Measurements from ENCODE around the gene GJA3.

DNA sequence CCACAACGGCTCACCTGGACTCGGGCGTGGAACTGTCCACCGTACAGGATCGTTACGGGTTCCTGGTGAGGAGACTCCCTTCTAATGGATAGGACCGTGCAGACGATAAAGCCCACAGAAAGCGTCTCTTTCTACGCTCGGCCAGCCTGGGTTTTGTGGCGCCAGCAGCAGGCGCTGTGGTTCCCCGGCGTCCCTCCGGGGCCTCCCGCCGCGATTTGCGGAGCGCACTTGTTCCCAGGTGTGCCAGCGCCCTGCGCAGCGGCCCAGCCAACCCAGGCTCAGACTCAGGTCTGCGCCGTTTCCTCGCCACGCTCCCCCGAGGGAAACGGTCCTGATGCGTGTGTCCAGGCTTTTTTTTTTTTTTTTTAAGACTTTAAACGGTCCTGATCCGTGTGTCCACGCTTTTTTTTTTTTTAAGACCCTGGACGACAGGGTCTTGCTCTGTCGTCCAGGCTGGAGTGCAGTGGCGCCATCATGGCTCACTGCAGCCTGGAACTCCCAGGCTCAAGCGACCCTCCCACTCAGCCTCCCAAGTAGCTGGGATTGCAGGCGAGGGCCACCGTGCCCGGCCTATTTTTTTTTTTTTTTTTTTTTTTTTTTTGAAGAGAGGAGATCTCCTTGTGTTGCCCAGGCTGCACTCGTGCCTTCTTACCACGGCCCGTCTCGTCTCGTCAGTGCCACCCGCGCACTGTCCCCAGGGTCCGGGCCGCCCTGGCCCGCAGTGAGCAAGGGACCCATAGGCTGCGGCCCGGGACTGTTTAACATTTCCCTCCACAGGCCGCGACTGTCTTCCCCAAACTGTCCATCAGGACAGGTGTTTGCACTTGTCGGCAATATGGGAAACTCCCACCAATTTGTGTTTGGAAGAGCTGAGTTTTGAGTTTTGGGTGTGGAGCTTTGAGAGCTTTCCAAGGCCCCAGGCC, 23.8 kb downstream of the GJA3 start:
- TF ChIP-seq, protein P1, sequence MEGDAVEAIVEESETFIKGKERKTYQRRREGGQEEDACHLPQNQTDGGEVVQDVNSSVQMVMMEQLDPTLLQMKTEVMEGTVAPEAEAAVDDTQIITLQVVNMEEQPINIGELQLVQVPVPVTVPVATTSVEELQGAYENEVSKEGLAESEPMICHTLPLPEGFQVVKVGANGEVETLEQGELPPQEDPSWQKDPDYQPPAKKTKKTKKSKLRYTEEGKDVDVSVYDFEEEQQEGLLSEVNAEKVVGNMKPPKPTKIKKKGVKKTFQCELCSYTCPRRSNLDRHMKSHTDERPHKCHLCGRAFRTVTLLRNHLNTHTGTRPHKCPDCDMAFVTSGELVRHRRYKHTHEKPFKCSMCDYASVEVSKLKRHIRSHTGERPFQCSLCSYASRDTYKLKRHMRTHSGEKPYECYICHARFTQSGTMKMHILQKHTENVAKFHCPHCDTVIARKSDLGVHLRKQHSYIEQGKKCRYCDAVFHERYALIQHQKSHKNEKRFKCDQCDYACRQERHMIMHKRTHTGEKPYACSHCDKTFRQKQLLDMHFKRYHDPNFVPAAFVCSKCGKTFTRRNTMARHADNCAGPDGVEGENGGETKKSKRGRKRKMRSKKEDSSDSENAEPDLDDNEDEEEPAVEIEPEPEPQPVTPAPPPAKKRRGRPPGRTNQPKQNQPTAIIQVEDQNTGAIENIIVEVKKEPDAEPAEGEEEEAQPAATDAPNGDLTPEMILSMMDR (IDR thresholded peaks at IDR 0.05; ENCODE audit: low read depth, low read length) = no peak
- TF ChIP-seq EZH2phosphoT487 (IDR thresholded peaks at IDR 0.05; ENCODE audit: low read depth) = no peak

Data from OCI-LY3 (cell line).